Measurements from ENCODE around the gene GIPC3. TPM values are rescaled to one million over a fixed set of nuclear protein-coding genes. Genes with fewer than 3 reads are reported as not detected.
"Not testable (repeated sequence)": the region's sequence is repeated elsewhere in the genome, so short reads cannot be mapped to it uniquely, and the experiment has no call there.

Gene GIPC3
- total and polyA plus RNA-seq, 4 donors: 0.23 to 0.95 (median 0.25) TPM

DNA sequence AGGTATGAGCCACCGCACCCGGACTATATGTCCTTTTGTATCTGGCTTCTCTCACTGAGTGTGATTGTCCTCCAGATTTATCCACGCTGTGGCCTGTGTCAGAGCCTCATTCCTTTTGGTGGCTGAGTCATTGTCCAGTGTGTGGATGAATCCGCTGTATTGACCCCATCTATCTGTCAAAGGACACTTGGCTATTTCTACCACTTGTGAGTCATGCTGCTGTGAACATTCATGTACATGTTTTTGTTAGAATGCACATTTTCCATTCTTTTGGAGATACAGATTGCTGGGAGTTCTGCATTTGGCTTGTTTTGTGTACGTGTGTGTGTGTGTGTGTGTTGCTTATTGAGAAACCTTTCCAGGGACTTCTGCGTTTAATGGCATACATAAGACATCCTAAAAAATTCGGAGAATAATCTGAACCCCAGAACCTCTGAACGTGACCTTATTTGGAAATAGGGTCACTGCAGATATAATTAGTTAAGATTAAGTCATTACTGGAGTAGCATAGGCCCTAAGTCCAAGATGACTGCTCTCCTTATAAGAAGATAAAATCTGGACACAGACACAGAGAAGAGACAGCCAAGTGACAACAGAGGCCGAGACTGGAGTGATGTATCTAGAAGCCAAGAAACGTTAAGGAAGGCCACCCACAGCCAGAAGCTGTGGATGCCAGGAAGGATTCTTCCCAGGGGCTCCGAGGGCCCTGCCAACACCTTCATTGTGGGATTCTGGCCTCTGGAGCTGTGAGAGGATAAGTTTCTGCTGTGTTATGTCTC is 4.9 kb upstream of the GIPC3 start:
- no peak overlapping the region for H3K9ac ChIP-seq (ENCODE audit: low read depth in 1 of 2, low read length in 2 of 2)
- no peaks in the 10 kb centered on the region for H3K9me3 ChIP-seq (ENCODE audit: control insufficient read depth in 4 of 4, low read length in 3 of 4)
- H3K27me3 ChIP-seq (ENCODE audit: control insufficient read depth in 4 of 4, insufficient read depth in 4 of 4, low read length in 3 of 4): no peaks in the 10 kb centered on the region
- TF ChIP-seq, protein P1, sequence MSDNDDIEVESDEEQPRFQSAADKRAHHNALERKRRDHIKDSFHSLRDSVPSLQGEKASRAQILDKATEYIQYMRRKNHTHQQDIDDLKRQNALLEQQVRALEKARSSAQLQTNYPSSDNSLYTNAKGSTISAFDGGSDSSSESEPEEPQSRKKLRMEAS (IDR thresholded peaks at IDR 0.05): no peak
- TF ChIP-seq NR2F2 (IDR thresholded peaks at IDR 0.05) (peak; percentile 61), YY1 (IDR thresholded peaks at IDR 0.05) (no peak), HNF4A (conservative IDR thresholded peaks at IDR 0.05) (no peak), GABPA (IDR thresholded peaks at IDR 0.05 in 1 of 2, conservative IDR thresholded peaks at IDR 0.05 in 1 of 2) (no peak), EGR1 (IDR thresholded peaks at IDR 0.05; ENCODE audit: low read depth in 2 of 2) (no peak), HNF4G (IDR thresholded peaks at IDR 0.05) (no peak), TAF1 (conservative IDR thresholded peaks at IDR 0.05) (no peak), SP1 (IDR thresholded peaks at IDR 0.05) (peak; percentile 21), FOXA1 (IDR thresholded peaks at IDR 0.05) (no peak), RXRA (IDR thresholded peaks at IDR 0.05) (peak; percentile 24 to 71), JUND (IDR thresholded peaks at IDR 0.05) (peak; percentile 86), REST (IDR thresholded peaks at IDR 0.05) (no peak)
- TF ChIP-seq, protein P2, sequence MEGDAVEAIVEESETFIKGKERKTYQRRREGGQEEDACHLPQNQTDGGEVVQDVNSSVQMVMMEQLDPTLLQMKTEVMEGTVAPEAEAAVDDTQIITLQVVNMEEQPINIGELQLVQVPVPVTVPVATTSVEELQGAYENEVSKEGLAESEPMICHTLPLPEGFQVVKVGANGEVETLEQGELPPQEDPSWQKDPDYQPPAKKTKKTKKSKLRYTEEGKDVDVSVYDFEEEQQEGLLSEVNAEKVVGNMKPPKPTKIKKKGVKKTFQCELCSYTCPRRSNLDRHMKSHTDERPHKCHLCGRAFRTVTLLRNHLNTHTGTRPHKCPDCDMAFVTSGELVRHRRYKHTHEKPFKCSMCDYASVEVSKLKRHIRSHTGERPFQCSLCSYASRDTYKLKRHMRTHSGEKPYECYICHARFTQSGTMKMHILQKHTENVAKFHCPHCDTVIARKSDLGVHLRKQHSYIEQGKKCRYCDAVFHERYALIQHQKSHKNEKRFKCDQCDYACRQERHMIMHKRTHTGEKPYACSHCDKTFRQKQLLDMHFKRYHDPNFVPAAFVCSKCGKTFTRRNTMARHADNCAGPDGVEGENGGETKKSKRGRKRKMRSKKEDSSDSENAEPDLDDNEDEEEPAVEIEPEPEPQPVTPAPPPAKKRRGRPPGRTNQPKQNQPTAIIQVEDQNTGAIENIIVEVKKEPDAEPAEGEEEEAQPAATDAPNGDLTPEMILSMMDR (IDR thresholded peaks at IDR 0.05; ENCODE audit: low read depth, low read length, missing input control): no peak
- TF ChIP-seq, protein P3, sequence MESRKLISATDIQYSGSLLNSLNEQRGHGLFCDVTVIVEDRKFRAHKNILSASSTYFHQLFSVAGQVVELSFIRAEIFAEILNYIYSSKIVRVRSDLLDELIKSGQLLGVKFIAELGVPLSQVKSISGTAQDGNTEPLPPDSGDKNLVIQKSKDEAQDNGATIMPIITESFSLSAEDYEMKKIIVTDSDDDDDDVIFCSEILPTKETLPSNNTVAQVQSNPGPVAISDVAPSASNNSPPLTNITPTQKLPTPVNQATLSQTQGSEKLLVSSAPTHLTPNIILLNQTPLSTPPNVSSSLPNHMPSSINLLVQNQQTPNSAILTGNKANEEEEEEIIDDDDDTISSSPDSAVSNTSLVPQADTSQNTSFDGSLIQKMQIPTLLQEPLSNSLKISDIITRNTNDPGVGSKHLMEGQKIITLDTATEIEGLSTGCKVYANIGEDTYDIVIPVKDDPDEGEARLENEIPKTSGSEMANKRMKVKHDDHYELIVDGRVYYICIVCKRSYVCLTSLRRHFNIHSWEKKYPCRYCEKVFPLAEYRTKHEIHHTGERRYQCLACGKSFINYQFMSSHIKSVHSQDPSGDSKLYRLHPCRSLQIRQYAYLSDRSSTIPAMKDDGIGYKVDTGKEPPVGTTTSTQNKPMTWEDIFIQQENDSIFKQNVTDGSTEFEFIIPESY (IDR thresholded peaks at IDR 0.05): no peak
- TF ChIP-seq, protein P4, sequence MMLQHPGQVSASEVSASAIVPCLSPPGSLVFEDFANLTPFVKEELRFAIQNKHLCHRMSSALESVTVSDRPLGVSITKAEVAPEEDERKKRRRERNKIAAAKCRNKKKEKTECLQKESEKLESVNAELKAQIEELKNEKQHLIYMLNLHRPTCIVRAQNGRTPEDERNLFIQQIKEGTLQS (IDR thresholded peaks at IDR 0.05): no peak
- peaks cover 0 to under 1% (median 0%) of the 10 kb centered on the region in 4 donors for H3K36me3 ChIP-seq (ENCODE audit: control insufficient read depth in 4 of 4, insufficient read depth in 3 of 4, low read depth in 1 of 4, low read length in 3 of 4)
- no peak for DNase-seq (ENCODE audit: low spot score)
- no peak overlapping the region for H3K4me3 ChIP-seq (ENCODE audit: low read depth in 1 of 3, low read length in 3 of 3)
- H3K27ac ChIP-seq (ENCODE audit: low read depth in 1 of 2, low read length in 2 of 2): peak overlapping the region; percentile 33 to 50
- H3K4me1 ChIP-seq (ENCODE audit: control insufficient read depth in 4 of 4, insufficient read depth in 4 of 4, low read length in 3 of 4): no peaks in the 10 kb centered on the region
- 69% methylated on average over 11 of the region's 11 CpGs for WGBS

- H3K4me3 ChIP-seq (ENCODE audit: low read depth in 1 of 3, low read length in 3 of 3); H3K4me1 ChIP-seq (ENCODE audit: control insufficient read depth in 4 of 4, insufficient read depth in 4 of 4, low read length in 3 of 4); H3K27me3 ChIP-seq (ENCODE audit: control insufficient read depth in 4 of 4, insufficient read depth in 4 of 4, low read length in 3 of 4); H3K36me3 ChIP-seq (ENCODE audit: control insufficient read depth in 4 of 4, insufficient read depth in 3 of 4, low read depth in 1 of 4, low read length in 3 of 4); H3K27ac ChIP-seq (ENCODE audit: low read depth in 1 of 2, low read length in 2 of 2); H3K9me3 ChIP-seq (ENCODE audit: control insufficient read depth in 4 of 4, low read length in 3 of 4); H3K9ac ChIP-seq (ENCODE audit: low read depth in 1 of 2, low read length in 2 of 2); DNase-seq (ENCODE audit: low spot score): not testable (repeated sequence)
- 85% methylated on average over 4 of the region's 4 CpGs for WGBS
These were observed 3.5 kb upstream of the GIPC3 start for GRCh38 chr19:3581792-3582191.

GRCh38 chr19:3584036-3584802 is 1.1 kb upstream of the GIPC3 start:
- H3K9ac ChIP-seq (ENCODE audit: low read depth in 1 of 2, low read length in 2 of 2); H3K4me3 ChIP-seq (ENCODE audit: low read depth in 1 of 3, low read length in 3 of 3); H3K27me3 ChIP-seq (ENCODE audit: control insufficient read depth in 4 of 4, insufficient read depth in 4 of 4, low read length in 3 of 4); H3K36me3 ChIP-seq (ENCODE audit: control insufficient read depth in 4 of 4, insufficient read depth in 3 of 4, low read depth in 1 of 4, low read length in 3 of 4); H3K4me1 ChIP-seq (ENCODE audit: control insufficient read depth in 4 of 4, insufficient read depth in 4 of 4, low read length in 3 of 4); DNase-seq (ENCODE audit: low spot score); H3K9me3 ChIP-seq (ENCODE audit: control insufficient read depth in 4 of 4, low read length in 3 of 4); H3K27ac ChIP-seq (ENCODE audit: low read depth in 1 of 2, low read length in 2 of 2): not testable (repeated sequence)
- 84% methylated on average over 15 of the region's 15 CpGs for WGBS
